Measurements from ENCODE around the gene FAM222B.
A peak's percentile ranks its signal among the peaks of the same experiment; 100 is the strongest.
"Not testable (repeated sequence)": the region's sequence is repeated elsewhere in the genome, so short reads cannot be mapped to it uniquely, and the experiment has no call there.

FAM222B gene

DNA sequence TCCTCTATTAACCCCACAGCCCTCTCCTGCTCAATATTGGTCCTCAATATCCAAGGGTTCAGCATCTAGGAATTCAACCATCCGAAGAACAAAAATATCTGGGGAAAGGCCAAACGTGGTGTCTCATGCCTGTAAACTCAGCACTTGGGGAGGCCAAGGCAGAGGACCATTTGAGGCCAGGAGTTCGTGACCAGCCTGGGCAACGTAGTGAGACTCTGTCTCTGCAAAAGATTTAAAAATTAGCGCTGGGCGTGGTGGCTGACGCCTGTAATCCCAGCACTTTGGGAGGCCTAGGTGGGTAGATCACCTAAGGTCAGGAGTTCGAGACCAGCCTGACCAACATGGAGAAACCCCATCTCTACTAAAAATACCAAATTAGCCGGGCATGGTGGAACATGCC is 4.1 kb upstream of the FAM222B start:
- intact Hi-C loops (cut with DNase I), result not testable (repeated sequence)
- DNase-seq, result peak in 1 of 10 donors; percentile 60

DNA sequence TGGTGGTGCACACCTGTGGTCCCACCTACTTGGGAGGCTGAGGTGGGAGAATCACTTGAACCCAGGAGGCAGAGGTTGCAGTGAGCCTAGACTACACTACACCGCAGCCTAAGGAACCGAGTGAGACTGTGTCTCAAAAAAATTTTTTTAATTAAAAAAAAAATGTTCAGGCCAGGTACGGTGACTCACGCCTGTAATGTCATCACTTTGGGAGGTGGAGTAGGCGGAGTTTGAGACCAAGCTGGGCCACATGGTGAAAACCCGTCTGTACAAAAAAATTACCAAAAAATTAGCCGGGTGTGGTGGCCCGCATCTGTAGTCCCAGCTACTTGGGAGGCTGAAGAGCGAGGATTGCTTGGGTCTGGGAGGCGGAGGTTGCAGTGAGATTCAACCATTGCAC is 3.6 kb upstream of the FAM222B start:
- intact Hi-C loops (cut with DNase I), result no loop called here
- peak in 2 of 10 donors; percentile 12 for DNase-seq

DNA sequence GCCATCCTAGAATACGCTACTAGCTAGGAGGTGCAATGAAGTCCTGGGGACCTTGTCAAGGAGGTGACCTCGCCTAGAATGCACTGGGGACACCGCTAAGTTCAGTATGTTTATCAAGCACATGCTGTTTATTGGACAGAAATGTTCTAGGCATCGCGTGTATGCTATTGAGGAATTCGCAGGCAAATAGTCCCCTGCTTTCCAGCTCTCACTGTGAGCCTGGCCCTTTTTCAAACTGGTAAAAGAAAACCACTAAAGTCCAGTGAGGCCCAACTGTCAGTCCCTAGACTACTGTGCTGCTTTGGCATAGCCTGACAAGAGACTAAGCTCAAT is 1.2 kb upstream of the FAM222B start:
- intact Hi-C loops (cut with DNase I), result loop anchor here (5.0 kb wide), 1 partner anchor 81 kb away; no protein-coding TSS in a partner anchor
- no peak for DNase-seq

DNA sequence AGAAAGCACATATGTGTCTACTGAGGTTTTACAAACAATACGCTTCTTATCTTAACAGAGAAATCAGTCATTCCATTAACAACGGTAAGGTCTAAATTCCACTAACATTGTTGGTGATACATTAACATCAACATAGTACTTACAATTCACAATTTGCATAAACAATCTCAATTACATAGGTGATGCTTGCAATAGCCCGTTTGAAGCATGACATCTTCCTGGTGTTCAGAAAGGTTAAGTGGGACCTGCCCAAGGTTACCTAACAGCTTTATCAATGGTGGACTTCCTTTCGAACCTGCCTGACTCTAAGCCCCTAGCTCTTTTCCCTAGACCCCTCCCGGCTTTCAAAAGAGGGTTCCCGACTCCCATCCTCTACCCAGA is 699 bp downstream of the FAM222B start:
- intact Hi-C loops (cut with DNase I), result loop anchor here (5.0 kb wide), 1 partner anchor 80 kb away; no protein-coding TSS in a partner anchor
- peak in 1 of 10 donors; percentile 2 for DNase-seq

DNA sequence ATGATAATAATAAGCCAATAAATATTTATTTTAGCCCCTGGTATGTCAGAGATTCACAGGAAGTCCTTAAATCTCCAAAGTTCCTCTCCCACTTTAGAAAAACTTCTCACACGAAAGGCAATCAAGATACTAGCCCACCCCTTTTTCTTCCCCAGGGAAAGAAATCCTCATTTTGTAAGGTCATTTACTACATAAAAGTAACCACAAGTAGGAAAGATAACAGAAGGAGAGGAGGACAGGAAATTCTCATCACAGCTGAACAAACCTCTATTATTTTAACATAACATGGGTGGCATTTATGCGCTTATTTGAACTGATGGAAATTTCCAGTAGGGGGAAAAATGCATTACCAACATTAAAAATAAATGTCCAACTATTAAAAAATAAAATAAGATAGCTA is 3.4 kb downstream of the FAM222B start:
- intact Hi-C loops (cut with DNase I), result no loop called here
- no peak for DNase-seq

DNA sequence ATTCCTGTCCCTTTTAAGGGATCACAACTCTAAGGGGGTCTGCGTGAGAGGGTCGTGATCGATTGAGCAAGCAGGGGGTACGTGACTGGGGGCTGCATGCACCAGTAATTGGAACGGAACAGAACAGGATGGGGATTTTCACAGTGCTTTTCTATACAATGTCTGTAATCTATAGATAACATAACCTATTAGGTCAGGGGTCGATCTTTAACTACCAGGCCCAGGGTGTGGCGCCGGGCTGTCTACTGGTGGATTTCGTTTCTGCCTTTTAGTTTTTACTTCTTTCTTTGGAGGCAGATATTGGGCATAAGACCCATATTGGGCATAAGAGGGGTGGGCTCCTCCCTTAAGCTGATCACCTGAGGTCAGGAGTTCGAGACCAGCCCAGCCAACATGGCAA is 6.0 kb downstream of the FAM222B start:
- intact Hi-C loops (cut with DNase I), result not testable (repeated sequence)

DNA sequence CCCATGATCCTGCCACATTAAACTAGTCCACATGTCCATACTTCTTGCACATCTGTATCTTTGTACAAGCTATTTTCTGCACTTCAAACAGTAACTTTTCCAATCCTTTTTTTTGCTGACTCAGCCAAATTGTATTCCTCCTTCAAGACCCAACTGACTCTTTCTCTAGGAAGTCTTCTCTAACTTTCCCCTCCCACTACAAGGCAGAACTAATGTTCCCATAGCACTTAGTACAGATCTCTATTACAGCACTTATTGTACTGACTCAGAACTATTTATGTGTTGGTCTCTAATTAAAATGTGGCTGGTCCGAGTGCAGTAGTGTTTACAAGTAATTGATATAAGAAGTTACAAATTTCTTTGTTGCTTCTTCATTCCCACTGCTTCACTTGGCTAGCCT is 8.2 kb downstream of the FAM222B start:
- intact Hi-C loops (cut with DNase I), result no loop called here

More for the DNA sequence above, 6.0 kb downstream of the FAM222B start:
- DNase-seq, result peak in 1 of 10 donors; percentile 9

DNA sequence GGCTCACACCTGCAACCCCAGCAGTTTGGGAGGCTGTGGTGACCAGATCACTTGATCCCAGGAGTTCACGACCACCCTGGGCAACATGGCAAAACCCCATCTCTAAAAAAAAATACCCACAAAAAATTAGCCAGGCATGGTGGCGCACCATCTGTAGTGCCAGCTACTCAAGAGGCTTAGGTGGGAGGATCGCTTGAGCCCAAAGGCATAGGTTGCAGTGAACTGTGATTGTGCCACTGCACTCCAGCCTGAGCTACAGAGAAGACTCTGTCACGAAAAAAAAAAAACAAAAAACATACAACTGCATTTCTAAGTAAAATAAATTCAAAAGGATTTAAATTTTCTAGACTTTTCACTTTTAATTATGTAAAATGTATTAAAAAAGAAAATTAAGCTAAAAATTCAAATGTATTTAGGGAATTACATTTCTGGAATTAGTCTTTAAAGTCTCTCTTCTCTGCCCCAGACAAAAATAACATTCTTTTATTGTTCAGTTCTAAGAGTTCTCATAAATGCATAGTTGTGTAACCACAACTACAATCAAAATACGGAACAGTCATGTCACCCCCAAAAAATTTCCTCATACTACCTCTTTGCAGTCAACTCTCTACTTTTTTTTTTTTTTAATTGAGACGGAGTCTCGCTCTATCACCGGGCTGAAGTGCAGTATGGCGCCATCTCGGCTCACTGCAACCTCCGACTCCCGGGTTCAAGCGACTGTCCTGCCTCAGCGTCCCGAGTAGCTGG is 14.1 kb downstream of the FAM222B start:
- DNase-seq, result peak in 3 of 10 donors; percentile 5 to 20 (median 18)

More for the DNA sequence above, 8.2 kb downstream of the FAM222B start:
- no peak for DNase-seq

DNA sequence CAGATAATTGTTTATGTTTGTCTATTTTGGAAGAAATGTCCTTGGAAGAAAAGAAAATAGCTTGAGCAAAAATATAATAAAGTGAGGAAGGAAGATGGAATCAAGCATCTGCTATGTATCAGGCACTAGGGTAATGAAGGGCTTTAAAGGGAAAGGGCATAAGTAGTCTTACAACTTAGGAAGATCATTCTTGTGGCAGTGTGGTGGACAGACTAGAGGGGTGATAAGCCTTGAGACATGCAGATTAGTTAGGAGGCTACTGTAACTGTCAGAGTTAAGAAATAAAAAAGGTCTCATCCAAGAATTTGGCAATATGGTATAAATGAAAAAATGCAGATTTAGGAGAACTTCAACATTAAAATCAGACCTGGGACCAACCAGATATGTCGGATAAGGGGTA is 14.9 kb downstream of the FAM222B start:
- DNase-seq, result no peak
- intact Hi-C loops (cut with DNase I), result no loop called here

More for the DNA sequence above, 14.1 kb downstream of the FAM222B start:
- intact Hi-C loops (cut with DNase I), result no loop called here

DNA sequence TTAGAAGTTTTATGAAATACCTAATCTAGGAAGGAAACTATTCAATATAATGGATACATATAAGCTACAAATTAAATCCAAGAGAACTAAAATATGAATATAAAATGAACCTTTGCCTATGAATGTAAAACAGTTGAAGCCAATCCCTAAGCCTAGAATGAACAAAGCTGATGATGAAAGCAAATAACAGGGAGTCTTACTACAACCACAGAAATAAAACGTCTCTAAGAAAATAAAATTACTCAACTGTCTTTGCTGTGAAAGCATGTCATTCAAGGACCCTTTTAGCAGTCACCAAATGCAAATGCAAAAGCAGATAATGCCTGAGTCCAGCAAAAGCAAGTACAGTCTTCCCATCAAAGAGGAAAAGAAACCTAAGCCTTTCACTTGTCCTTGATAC is 23.0 kb downstream of the FAM222B start:
- no peak for DNase-seq
- intact Hi-C loops (cut with DNase I), result no loop called here

DNA sequence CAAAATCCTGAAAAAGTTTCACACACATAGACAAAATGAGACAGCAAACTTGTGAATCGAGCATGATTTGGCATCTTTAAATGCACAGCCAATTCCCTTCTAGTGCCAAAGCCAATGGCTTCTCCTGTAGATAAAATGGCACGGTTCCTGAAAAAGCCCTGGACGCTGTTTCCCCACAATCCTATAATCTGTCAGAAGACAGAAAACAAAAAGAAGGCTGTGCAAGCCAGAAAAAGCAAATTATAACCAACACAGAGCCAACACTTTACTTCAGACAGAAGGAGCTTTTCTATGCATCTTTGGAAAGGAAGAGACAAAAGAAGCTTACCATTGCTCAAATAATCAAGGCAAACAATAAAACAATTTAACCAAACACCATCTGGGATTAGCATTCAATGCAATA is 23.8 kb downstream of the FAM222B start:
- intact Hi-C loops (cut with DNase I), result no loop called here
- peak in 1 of 10 donors; percentile 24 for DNase-seq

DNA sequence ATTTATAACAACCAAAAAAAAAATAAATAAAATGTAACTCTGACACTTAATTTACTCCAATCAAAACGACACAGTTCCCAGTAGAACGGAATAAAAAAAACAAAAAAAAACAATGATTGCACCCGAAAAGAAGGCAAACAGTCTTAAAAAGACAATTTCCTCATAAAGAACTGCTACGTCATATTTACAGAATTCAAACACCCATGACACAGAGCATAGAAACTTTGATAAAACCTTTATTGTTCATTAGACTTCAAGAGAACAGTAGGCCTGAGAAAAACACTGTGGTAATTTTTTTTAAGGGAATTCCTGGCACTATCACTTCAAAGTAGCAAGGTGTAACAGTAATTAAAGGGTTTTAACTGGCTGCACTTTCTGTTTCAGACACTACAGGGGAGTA is 26.1 kb downstream of the FAM222B start:
- intact Hi-C loops (cut with DNase I), result no loop called here
- no peak for DNase-seq

DNA sequence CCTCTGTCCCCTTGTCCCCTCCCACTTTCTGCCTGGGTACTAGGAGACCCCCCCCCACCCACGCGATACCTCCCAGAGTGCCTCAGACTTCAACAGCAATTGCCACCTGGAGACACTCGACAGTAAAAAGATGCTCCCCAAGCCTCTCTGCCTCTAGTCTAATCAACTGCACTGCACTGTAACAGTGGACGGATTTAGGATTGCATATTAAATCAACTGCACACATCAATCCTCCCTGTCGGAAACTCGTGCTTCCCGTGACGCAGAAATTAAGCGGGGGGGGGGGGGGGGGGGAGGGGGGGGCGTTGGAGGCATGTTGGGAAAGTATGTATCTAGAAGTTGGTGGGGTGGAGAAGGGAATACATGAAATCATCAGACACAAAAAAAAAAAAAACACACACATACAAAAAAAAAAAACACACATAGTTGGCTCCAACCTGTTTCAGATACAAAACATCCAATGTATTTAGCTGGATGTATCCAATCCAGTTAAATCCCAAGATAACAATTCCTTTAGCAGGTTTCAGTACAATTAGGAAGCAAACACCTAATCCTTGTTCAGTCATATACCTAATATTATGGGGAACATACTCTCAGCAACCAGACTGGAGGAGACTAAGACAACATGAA is 29.7 kb downstream of the FAM222B start:
- intact Hi-C loops (cut with DNase I), result no loop called here
- no peak for DNase-seq

DNA sequence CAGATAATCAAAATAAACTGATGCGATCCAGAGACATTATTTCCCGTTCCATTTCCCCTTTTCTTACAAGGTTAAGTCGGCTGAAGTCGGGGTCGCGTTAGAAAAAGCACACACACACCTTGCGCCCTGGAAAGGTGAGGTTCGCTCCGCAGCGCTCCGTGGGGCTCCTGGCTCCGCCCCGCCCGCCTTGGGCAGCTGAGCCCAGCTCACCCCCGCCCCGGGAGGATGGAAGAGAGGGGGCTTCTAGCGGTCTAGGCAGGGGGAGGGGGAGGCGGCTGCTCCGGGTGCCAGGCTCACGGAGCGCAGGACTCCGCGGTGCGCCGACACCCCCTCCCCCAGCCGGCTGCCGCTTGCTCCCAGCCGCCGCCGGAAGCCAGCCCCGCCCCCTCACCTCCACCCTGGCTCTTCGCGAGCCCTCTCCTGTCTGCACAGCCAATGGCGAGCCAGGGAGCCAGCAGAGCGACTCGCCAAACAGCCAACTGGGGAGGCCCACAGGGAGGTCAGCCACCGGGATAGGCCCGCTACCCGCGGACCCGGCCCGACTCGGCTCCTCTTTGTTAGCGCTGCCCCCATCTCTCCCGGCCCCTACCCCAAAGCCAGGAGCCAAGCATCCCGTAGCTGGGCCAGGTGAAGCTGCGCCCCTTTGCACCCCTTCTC is 30.4 kb downstream of the FAM222B start:
- intact Hi-C loops (cut with DNase I), result no loop called here
- peak; percentile 97 to 100 (median 99) for DNase-seq

DNA sequence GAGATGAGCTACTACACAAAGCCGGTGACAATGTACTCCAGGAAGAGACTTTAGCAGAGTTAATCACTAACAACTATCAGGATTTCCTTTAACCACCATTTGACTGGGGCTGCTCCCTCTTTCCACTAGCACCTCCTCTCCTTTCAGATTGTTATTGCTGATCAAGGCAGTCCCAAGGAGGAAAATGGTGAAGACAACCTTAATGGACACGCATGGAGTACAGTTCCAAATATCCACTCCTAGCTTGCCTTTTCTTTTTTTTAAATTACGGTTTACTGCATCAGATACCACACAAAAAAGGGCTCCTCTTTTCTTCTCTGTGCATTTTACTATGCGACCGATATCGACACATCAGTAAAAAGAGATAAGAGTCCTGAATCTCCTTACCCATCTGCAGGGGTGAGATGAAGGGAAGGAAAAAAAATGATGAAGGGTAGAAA is 30.9 kb downstream of the FAM222B start:
- intact Hi-C loops (cut with DNase I), result no loop called here
- no peak for DNase-seq

DNA sequence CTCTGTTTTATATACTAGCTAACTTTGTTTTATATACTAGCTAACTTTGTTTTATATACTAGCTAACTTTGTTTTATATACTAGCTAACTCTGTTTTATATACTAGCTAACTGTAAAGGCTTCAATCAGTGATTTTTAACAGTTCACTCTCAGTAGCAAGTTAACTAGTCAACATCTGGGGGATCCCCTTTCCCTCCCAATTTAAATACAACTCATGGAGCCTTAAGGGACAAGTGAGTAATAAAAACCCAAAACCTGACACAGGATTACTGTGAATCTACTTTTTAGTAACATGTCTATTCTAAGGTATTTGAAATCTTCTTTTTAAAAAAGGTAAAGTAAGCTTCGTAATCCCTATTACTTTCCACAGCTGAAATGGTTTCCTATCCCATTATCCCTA is 32.2 kb downstream of the FAM222B start:
- intact Hi-C loops (cut with DNase I), result no loop called here
- no peak for DNase-seq

DNA sequence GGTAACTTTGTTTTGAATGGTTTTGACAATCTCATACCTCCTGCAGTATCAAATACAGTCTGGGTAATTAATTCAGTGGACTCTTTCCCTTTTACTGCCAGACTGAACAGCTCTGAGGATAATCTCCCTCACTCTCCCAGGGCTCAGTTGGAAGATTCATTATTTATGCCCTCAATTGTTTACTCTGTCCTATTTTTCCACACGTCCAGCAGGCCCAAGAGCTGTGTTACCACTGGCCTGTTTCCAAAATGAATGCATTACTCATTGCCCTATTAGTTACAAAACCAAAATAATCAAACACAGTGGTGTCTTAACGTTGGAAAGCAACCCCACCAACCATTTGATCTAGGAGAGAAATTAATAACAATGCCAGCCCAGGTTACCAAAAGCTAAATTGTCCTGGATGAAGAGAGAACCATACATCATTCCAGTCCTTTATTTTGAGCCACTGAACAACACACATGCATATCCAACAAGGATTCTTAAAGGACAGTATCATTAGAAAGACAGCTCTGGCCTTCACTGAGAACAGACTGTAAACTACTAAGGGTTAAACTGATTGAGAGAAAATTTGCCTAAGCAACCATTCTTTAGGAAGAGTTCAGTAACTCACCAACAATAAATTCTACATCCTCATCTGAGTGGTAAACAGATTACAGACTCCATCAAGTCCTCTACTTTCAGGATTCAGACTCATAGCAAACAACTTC is 34.5 kb downstream of the FAM222B start:
- intact Hi-C loops (cut with DNase I), result loop anchor here (5.0 kb wide), 1 partner anchor 46 kb away; no protein-coding TSS in a partner anchor
- DNase-seq, result no peak

DNA sequence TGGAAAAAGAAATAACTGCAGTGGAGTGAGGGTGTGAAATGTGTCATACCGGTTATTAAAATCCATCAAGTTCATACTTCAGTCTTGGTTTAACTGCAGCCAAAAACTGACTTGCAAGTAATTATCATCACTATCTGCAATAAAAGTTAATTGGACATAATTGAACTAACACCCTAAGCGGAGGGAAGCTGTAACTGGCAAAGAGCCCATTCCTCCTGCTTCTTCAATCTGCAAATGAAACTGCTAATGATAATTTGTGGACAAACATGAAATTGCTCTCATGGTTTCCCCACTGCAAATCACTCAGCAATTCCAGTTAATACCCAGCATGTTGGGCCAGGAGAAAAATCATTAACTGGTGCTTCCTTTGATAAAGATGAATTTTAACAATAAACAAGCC is 46.5 kb downstream of the FAM222B start:
- DNase-seq, result no peak

DNA sequence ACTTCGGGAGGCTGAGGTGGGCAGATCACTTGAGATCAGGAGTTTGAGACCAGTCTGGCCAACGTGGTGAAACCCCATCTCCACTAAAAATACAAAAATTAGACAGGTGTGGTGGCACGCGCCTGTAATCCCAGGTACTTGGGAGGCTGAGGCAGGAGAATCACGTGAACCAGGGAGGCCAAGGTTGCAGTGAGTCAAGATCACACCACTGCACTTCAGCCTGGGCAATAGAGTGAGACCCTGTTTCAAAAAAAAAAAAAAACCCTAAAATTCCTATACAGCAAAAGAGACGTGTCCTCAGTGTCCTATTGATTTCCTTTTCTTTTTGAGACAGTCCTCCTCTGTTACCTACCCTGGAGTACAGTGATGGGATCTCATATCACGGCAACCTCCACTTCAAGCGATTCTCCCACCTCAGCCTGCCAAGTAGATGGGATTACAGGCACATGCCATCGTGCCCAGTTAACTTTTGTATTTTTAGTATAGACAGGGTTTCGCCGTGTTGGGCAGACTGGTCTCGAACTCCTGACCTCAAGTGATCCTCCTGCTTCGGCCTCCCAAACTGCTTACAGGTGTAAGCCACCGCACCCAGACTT is 47.6 kb downstream of the FAM222B start:
- intact Hi-C loops (cut with DNase I); DNase-seq: not testable (repeated sequence)

More for the DNA sequence above, 46.5 kb downstream of the FAM222B start:
- intact Hi-C loops (cut with DNase I), result no loop called here

DNA sequence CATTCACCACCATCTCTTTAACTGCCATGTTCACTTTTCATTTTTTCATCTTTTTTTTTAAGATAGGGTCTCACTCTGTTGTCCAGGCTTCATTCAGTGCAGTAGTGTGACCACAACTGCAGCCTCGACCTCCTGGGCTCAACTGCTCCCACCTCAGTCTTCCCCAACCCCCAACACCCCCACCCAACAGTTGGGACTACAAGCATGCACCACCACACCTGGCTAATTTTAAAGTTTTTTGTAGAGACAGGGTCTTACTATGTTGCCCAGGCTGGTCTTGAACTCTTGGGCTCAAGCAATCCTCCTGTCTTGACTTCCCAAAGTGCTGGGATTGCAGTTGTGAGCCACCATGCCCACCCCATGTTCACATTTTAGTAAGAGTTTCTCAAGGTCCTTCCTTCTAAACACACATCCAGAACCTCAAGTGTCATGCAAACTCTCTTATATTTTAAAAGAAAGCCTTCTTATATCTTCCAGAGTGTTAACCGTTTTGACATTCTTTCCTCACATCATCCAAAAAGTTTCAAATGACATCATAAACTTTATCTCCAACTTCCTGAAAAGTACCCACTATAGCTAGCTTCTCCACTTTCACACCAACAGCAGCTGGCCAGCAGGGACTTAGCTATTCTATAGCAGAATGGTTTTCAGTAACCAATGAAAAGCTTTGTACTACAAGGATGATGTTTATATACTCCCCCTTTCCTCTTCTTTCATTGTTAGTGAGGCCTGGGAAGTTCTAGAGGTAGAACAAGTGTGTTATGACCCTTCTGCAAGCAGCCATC is 49.5 kb downstream of the FAM222B start:
- no peak for DNase-seq
- intact Hi-C loops (cut with DNase I), result no loop called here

All from posterior cingulate gyrus (tissue), 11 donors.